ENCODE data around the gene FREY1. TPM values are rescaled to one million over a fixed set of nuclear protein-coding genes. Genes with fewer than 3 reads are reported as not detected.

The FREY1 gene
- total and polyA plus RNA-seq, 2 of the 13 experiments (the other 11 are each of a cell fraction or from before 2014, with no cell fraction given) = 0.44 to 0.73 TPM

DNA sequence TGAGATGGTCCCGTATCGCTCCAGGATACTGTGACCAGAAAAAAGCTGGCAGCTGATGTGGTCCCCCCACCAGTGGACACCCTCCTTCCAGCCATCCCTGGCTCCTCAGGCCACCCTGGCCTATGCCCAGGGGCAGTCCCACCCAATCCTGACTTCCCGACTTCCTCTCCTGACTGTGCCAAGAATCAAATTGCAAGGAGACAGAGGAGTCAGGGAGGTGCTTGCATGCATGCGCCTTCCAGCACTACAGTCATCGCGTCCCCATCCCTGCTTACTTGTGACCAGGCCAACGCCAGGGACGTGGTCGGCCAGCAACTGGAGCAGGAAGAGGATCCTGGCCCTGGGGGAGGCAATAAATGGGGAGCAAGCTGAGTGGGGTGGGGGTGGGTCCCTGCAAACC lies 3.6 kb upstream of the FREY1 start:
- intact Hi-C loops (cut with micrococcal nuclease; ENCODE audit: unreplicated experiment) = no loop called here
- CTCF ChIA-PET (ENCODE audit: low intra/inter-chr PET ratio, low total read pairs) = no interaction called here
- WGBS (ENCODE audit: low lambda C conversion rate) = 100% methylated on average over 2 of the region's 9 CpGs

More for the DNA sequence above, 3.6 kb upstream of the FREY1 start:
- FAIRE-seq (no peak), DNase-seq (ENCODE audit: low spot score) (no peak), ATAC-seq (no peak)
- Histone ChIP-seq H3K4me3 (replicated peaks in 1 of 3; ENCODE audit: insufficient read depth in 1 of 3, low read depth in 2 of 3, low read length in 3 of 3) (no peak overlapping the region), H3K27ac (ENCODE audit: extremely low read length, insufficient read depth, low read length) (no peak overlapping the region), H2AFZ (ENCODE audit: low read length) (no peak overlapping the region), H3K4me2 (ENCODE audit: low read depth, low read length) (no peak overlapping the region), H3K9ac (ENCODE audit: insufficient read depth, low read depth, low read length) (no peak overlapping the region), H3K79me2 (ENCODE audit: insufficient read depth, low read length) (no peaks in the 10 kb centered on the region), H3K9me3 (ENCODE audit: low read length) (no peaks in the 10 kb centered on the region), H3K36me3 (replicated peaks in 1 of 2; ENCODE audit: control insufficient read depth in 1 of 2, insufficient read depth in 2 of 2, low read length in 2 of 2) (peaks cover 11 to 23% of the 10 kb centered on the region in 2 experiments; a peak in 3 of 5 replicates), H3K4me1 (ENCODE audit: insufficient read depth, low read length) (no peaks in the 10 kb centered on the region), H3K27me3 (ENCODE audit: control insufficient read depth in 1 of 2, insufficient read depth in 2 of 2, low read length in 2 of 2) (no peaks in the 10 kb centered on the region), H4K20me1 (ENCODE audit: insufficient read depth, low read length) (no peaks in the 10 kb centered on the region)
- no TSS peak for BruUV-seq (replicated peaks)
- in situ Hi-C loops (cut with HindIII; ENCODE audit: extremely low pct_ligation_motif_present, low pct_unique_long_range_greater_than_20kb) = no loop called here
- TF ChIP-seq, protein P1, sequence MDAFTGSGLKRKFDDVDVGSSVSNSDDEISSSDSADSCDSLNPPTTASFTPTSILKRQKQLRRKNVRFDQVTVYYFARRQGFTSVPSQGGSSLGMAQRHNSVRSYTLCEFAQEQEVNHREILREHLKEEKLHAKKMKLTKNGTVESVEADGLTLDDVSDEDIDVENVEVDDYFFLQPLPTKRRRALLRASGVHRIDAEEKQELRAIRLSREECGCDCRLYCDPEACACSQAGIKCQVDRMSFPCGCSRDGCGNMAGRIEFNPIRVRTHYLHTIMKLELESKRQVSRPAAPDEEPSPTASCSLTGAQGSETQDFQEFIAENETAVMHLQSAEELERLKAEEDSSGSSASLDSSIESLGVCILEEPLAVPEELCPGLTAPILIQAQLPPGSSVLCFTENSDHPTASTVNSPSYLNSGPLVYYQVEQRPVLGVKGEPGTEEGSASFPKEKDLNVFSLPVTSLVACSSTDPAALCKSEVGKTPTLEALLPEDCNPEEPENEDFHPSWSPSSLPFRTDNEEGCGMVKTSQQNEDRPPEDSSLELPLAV (CRISPR knock-in tag; conservative IDR thresholded peaks at IDR 0.05; ENCODE audit: low read depth) = no peak
- TF ChIP-seq ZNF619 (CRISPR knock-in tag; IDR thresholded peaks at IDR 0.05) (no peak), ZNF33A (CRISPR knock-in tag; IDR thresholded peaks at IDR 0.05; ENCODE audit: borderline replicate concordance) (no peak), ZMYM4 (CRISPR knock-in tag; IDR thresholded peaks at IDR 0.05) (no peak), ESRRA (CRISPR knock-in tag; IDR thresholded peaks at IDR 0.05; ENCODE audit: low read depth) (no peak)
- TF ChIP-seq, protein P2, sequence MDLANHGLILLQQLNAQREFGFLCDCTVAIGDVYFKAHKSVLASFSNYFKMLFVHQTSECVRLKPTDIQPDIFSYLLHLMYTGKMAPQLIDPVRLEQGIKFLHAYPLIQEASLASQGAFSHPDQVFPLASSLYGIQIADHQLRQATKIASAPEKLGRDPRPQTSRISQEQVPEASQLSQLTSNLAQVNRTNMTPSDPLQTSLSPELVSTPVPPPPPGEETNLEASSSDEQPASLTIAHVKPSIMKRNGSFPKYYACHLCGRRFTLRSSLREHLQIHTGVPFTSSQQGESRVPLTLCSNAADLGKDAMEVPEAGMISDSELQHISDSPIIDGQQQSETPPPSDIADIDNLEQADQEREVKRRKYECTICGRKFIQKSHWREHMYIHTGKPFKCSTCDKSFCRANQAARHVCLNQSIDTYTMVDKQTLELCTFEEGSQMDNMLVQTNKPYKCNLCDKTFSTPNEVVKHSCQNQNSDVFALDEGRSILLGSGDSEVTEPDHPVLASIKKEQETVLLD (CRISPR knock-in tag; IDR thresholded peaks at IDR 0.05; ENCODE audit: low read depth) = no peak
- TF ChIP-seq, protein P3, sequence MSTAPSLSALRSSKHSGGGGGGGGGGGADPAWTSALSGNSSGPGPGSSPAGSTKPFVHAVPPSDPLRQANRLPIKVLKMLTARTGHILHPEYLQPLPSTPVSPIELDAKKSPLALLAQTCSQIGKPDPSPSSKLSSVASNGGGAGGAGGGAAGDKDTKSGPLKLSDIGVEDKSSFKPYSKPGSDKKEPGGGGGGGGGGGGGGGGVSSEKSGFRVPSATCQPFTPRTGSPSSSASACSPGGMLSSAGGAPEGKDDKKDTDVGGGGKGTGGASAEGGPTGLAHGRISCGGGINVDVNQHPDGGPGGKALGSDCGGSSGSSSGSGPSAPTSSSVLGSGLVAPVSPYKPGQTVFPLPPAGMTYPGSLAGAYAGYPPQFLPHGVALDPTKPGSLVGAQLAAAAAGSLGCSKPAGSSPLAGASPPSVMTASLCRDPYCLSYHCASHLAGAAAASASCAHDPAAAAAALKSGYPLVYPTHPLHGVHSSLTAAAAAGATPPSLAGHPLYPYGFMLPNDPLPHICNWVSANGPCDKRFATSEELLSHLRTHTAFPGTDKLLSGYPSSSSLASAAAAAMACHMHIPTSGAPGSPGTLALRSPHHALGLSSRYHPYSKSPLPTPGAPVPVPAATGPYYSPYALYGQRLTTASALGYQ (CRISPR knock-in tag; IDR thresholded peaks at IDR 0.05) = no peak
- TF ChIP-seq, protein P4, sequence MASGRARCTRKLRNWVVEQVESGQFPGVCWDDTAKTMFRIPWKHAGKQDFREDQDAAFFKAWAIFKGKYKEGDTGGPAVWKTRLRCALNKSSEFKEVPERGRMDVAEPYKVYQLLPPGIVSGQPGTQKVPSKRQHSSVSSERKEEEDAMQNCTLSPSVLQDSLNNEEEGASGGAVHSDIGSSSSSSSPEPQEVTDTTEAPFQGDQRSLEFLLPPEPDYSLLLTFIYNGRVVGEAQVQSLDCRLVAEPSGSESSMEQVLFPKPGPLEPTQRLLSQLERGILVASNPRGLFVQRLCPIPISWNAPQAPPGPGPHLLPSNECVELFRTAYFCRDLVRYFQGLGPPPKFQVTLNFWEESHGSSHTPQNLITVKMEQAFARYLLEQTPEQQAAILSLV (CRISPR knock-in tag; IDR thresholded peaks at IDR 0.05; ENCODE audit: borderline replicate concordance) = no peak
- TF ChIP-seq, protein P5, sequence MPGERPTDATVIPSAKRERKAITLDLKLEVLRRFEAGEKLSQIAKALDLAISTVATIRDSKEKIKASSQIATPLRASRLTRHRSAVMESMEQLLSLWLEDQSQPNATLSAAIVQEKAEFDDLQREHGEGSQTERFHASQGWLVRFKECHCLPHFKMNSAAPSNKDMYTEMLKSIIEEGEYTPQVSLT (CRISPR knock-in tag; IDR thresholded peaks at IDR 0.05; ENCODE audit: borderline replicate concordance, low read depth) = no peak
- POLR2A ChIA-PET = no interaction called here
